ENCODE measurements around the gene MTERF2.

DNA sequence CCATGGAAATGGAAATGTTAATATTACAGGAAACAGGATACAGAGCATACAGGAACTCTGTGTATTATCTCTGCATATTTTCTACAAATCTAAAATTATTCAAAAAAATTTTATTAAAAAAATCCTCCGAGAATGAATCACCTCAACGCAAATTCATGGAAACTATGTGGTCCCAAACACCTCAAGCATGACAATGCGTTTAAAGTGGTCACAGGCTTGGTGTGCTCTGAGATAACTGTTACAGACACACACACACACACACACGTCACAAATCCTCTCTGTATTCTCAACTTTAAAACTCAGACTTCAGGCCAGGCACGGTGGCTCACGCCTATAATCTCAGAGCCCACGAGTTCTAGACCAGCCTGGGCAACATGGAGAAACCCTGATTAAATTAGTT is 45.3 kb upstream of the MTERF2 start:
- TF ChIP-seq, protein P1, sequence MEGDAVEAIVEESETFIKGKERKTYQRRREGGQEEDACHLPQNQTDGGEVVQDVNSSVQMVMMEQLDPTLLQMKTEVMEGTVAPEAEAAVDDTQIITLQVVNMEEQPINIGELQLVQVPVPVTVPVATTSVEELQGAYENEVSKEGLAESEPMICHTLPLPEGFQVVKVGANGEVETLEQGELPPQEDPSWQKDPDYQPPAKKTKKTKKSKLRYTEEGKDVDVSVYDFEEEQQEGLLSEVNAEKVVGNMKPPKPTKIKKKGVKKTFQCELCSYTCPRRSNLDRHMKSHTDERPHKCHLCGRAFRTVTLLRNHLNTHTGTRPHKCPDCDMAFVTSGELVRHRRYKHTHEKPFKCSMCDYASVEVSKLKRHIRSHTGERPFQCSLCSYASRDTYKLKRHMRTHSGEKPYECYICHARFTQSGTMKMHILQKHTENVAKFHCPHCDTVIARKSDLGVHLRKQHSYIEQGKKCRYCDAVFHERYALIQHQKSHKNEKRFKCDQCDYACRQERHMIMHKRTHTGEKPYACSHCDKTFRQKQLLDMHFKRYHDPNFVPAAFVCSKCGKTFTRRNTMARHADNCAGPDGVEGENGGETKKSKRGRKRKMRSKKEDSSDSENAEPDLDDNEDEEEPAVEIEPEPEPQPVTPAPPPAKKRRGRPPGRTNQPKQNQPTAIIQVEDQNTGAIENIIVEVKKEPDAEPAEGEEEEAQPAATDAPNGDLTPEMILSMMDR (IDR thresholded peaks at IDR 0.05; ENCODE audit: low read length): no peak
- TF ChIP-seq EZH2 (IDR thresholded peaks at IDR 0.05; ENCODE audit: borderline replicate concordance, low read length): no peak
